HL-60 (cell line): Measurements from ENCODE around the gene SCMH1.

Source experiments
- CTCF ChIP-seq: IDR thresholded peaks from one replicate; pipeline ENCODE4 v1.5.1; 2011; ENCODE audit warnings: low read length, control low read depth, inconsistent platforms; ENCODE audit not compliant: insufficient read depth
- GABPA ChIP-seq: IDR thresholded peaks from 2 replicates; pipeline ENCODE4 v1.6.1; 2012; ENCODE audit warnings: low read depth
- POLR2AphosphoS5 ChIP-seq: IDR thresholded peaks from 2 replicates; pipeline ENCODE4 v1.6.1; 2012; ENCODE audit warnings: low read depth
- TF ChIP-seq, protein P1 (sequence below): IDR thresholded peaks from 2 replicates; pipeline ENCODE4 v1.6.1; 2012; ENCODE audit warnings: low read depth; ENCODE audit not compliant: insufficient replicate concordance

DNA sequence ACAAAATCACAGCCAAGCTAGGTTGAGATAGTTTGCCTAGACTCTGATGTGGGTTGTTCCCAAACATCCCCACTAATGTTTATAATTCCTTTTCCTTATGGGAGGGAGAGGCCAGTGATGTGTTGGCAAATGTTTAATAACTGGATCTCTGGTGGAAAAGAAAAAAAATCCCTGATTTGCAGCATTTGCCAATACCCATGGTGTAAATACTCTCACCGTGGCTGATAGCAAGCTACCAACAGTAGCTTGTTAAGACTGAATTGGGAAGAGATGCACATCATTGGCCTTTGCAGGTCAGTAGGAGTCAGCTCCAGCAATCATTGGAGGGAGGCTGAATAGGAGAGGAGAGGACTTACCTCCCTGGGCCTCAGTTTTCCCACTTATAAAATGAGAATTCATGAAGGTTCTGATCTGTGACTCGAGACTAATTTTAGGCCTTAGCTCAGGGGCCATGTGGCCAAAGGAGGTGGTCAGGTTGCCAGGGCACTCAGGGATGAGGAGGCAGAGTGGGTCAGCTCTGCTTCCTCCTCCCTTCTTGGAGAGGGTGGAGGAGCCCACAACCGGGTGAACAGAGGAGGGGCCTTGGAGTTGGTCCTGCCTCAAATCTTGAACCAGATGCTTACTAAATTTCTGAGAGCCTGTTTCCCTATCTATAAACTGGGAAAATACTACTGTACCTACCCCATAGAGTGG is 20.0 kb upstream of the SCMH1 start:
- TF ChIP-seq CTCF (no peak), POLR2AphosphoS5 (no peak), GABPA (no peak)
- TF ChIP-seq, protein P1, sequence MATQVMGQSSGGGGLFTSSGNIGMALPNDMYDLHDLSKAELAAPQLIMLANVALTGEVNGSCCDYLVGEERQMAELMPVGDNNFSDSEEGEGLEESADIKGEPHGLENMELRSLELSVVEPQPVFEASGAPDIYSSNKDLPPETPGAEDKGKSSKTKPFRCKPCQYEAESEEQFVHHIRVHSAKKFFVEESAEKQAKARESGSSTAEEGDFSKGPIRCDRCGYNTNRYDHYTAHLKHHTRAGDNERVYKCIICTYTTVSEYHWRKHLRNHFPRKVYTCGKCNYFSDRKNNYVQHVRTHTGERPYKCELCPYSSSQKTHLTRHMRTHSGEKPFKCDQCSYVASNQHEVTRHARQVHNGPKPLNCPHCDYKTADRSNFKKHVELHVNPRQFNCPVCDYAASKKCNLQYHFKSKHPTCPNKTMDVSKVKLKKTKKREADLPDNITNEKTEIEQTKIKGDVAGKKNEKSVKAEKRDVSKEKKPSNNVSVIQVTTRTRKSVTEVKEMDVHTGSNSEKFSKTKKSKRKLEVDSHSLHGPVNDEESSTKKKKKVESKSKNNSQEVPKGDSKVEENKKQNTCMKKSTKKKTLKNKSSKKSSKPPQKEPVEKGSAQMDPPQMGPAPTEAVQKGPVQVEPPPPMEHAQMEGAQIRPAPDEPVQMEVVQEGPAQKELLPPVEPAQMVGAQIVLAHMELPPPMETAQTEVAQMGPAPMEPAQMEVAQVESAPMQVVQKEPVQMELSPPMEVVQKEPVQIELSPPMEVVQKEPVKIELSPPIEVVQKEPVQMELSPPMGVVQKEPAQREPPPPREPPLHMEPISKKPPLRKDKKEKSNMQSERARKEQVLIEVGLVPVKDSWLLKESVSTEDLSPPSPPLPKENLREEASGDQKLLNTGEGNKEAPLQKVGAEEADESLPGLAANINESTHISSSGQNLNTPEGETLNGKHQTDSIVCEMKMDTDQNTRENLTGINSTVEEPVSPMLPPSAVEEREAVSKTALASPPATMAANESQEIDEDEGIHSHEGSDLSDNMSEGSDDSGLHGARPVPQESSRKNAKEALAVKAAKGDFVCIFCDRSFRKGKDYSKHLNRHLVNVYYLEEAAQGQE = no peak
